HepG2 (cell line): Measurements from ENCODE around the gene CNTFR. TPM values are rescaled to one million over a fixed set of nuclear protein-coding genes. Genes with fewer than 3 reads are reported as not detected.
A peak's percentile ranks its signal among the peaks of the same experiment; 100 is the strongest.

Experiments
- ARID4A ChIP-seq: sonication (generic); formaldehyde crosslinking; IDR thresholded peaks from 2 replicates; pipeline ENCODE4 v1.5.0; 2020; ENCODE audit warnings: mild to moderate bottlenecking, missing genetic modification reagents, borderline replicate concordance
- BCLAF1 ChIP-seq: fragments of 450-650 bp; IDR thresholded peaks from 2 replicates; pipeline ENCODE4 v1.6.1; 2017; ENCODE audit warnings: mild to moderate bottlenecking
- CREB1 ChIP-seq, 2 experiments: fragments of 450-650 bp in 1 of 2; IDR thresholded peaks; 2 replicates each; pipeline ENCODE4 v1.6.1; 2016 to 2017; ENCODE audit warnings: control low read depth in 1 of 2, mild to moderate bottlenecking in 1 of 2, missing compliant biosample characterization in 1 of 2, missing genetic modification characterization in 1 of 2
- DMAP1 ChIP-seq: IDR thresholded peaks from 2 replicates; pipeline ENCODE4 v1.6.1; 2016
- HOXA9 ChIP-seq: sonication (generic); formaldehyde crosslinking; IDR thresholded peaks from 2 replicates; pipeline ENCODE4 v1.8.1; 2022; ENCODE audit warnings: missing genetic modification reagents, mild to moderate bottlenecking, moderate library complexity, borderline replicate concordance
- KAT2B ChIP-seq: fragments of 150-350 bp; IDR thresholded peaks from 2 replicates; pipeline ENCODE4 v1.6.1; 2014; ENCODE audit warnings: low read depth, low read length, borderline replicate concordance
- SMARCC2 ChIP-seq: fragments of 450-650 bp; IDR thresholded peaks from 2 replicates; pipeline ENCODE4 v1.6.1; 2017; ENCODE audit warnings: antibody characterized with exemption, mild to moderate bottlenecking
- TAF15 ChIP-seq: fragments of 200-400 bp; formaldehyde crosslinking; IDR thresholded peaks from one replicate; pipeline ENCODE4 v1.6.1; 2018; ENCODE audit warnings: mild to moderate bottlenecking, low read depth, low read length; ENCODE audit not compliant: poor library complexity, severe bottlenecking
- XBP1 ChIP-seq: sonication (generic); formaldehyde crosslinking; IDR thresholded peaks from 2 replicates; pipeline ENCODE4 v1.5.0; 2020; ENCODE audit warnings: missing genetic modification reagents
- ZNF142 ChIP-seq: sonication (generic); formaldehyde crosslinking; IDR thresholded peaks from 2 replicates; pipeline ENCODE4 v1.4.0; 2020; ENCODE audit warnings: missing genetic modification reagents
- ZNF577 ChIP-seq: sonication (generic); formaldehyde crosslinking; IDR thresholded peaks from 2 replicates; pipeline ENCODE4 v1.4.0; 2020; ENCODE audit warnings: mild to moderate bottlenecking, low read depth, missing genetic modification reagents, borderline replicate concordance
- ZNF792 ChIP-seq: IDR thresholded peaks from 2 replicates; pipeline ENCODE4 v1.6.1; 2016
- polyA plus RNA-seq, 8 experiments: library from polyadenylated mRNA; depleted of rRNA in 3 of 8; stranded (reverse) in 7 of 8; unstranded in 1 of 8; fragments of >200 nt; fragmentation: Illumina TruSeq in 4 of 8; extraction: Trizol in 4 of 8; gene quantifications; 2 replicates each; pipeline versions ENCODE4 v1.2.1 to v1.2.3, GENCODE V29; 2011 to 2016; ENCODE audit warnings: low read depth in 4 of 8, missing spikeins in 1 of 8, mixed read lengths in 1 of 8; ENCODE audit not compliant: insufficient read depth in 1 of 8
- total RNA-seq, 5 experiments: library from RNA; depleted of rRNA; stranded (reverse); fragments of >200 nt; fragmentation: Illumina TruSeq; extraction: Trizol; gene quantifications; 2 replicates each; pipeline ENCODE4 v1.2.3, GENCODE V29; 2016; ENCODE audit warnings: low read depth in 1 of 5

CNTFR gene
- total and polyA plus RNA-seq, 2 of the 13 experiments (the other 11 are each of a cell fraction or from before 2014, with no cell fraction given) = not detected

- 0 out of 2 replicates have a peak, but pooled peaks have one; percentile 48 for TF ChIP-seq ZNF142 (CRISPR knock-in tag)
- TF ChIP-seq XBP1 (CRISPR knock-in tag) = no peak
- no peak for TF ChIP-seq SMARCC2
- peak; percentile 55; the same call in 1 of the 2 replicates for TF ChIP-seq ARID4A (CRISPR knock-in tag)
- no peak for TF ChIP-seq CREB1 (IDR thresholded peaks at IDR 0.05)
- no peak for TF ChIP-seq CREB1 (CRISPR knock-in tag; IDR thresholded peaks at IDR 0.05)
- peak; percentile 66; the same call in 1 of the 2 replicates for TF ChIP-seq DMAP1 (CRISPR knock-in tag)
- no peak for TF ChIP-seq ZNF792 (CRISPR knock-in tag)
- TF ChIP-seq TAF15 = no peak
- no peak for TF ChIP-seq HOXA9 (CRISPR knock-in tag)
- TF ChIP-seq BCLAF1 = no peak
- TF ChIP-seq KAT2B = no peak
- TF ChIP-seq ZNF577 = no peak
These were observed 22.6 kb upstream of the CNTFR start, which contains the start of gene RPP25L (continued) for GRCh38 chr9:34611811-34612787.
